ENCODE results near the gene HHLA2.
"Not testable (repeated sequence)": the region's sequence is repeated elsewhere in the genome, so short reads cannot be mapped to it uniquely, and the experiment has no call there.

The HHLA2 gene

GRCh38 chr3:108345492-108346205 lies 49.3 kb downstream of the HHLA2 start:
- no peak for DNase-seq

- no peak for DNase-seq
Measured at GRCh38 chr3:108346301-108347227, 50.2 kb downstream of the HHLA2 start.

- DNase-seq = no peak
Measured at GRCh38 chr3:108352176-108352575, 55.8 kb downstream of the HHLA2 start.

GRCh38 chr3:108354562-108354961 lies 58.2 kb downstream of the HHLA2 start:
- DNase-seq = no peak

- DNase-seq = no peak
Measured at GRCh38 chr3:108357042-108357441, 60.7 kb downstream of the HHLA2 start.

GRCh38 chr3:108359011-108359410 lies 62.7 kb downstream of the HHLA2 start:
- no peak for DNase-seq

- no peak for DNase-seq
Measured at GRCh38 chr3:108376026-108376425, 79.7 kb downstream of the HHLA2 start.

GRCh38 chr3:108377384-108377783 lies 81.0 kb downstream of the HHLA2 start:
- DNase-seq = no peak

- no peak for DNase-seq
Measured at GRCh38 chr3:108378153-108378951, 82.0 kb downstream of the HHLA2 start.

GRCh38 chr3:108378952-108379342 lies 82.6 kb downstream of the HHLA2 start:
- DNase-seq = not testable (repeated sequence)

- DNase-seq = no peak
Measured at GRCh38 chr3:108380128-108380795, 83.9 kb downstream of the HHLA2 start.

GRCh38 chr3:108381529-108382140 lies 85.3 kb downstream of the HHLA2 start:
- no peak for DNase-seq

- DNase-seq = no peak
Measured at GRCh38 chr3:108383306-108383705, 87.0 kb downstream of the HHLA2 start.

GRCh38 chr3:108387063-108387462 lies 90.7 kb downstream of the HHLA2 start:
- DNase-seq = no peak

GRCh38 chr3:108388136-108389132 lies 92.1 kb downstream of the HHLA2 start:
- DNase-seq = no peak

- DNase-seq = no peak
Measured at GRCh38 chr3:108389372-108389771, 93.0 kb downstream of the HHLA2 start.

- no peak for DNase-seq
Measured at GRCh38 chr3:108391917-108392593, 95.7 kb downstream of the HHLA2 start.

GRCh38 chr3:108393128-108393900 lies 97.0 kb downstream of the HHLA2 start:
- no peak for DNase-seq

- DNase-seq = no peak
Measured at GRCh38 chr3:108394016-108394415, 97.7 kb downstream of the HHLA2 start.

All from stimulated activated naive CD4-positive, alpha-beta T cell (primary cell).